GM19240 (cell line): ENCODE data around the gene STYXL1.
A peak's percentile ranks its signal among the peaks of the same experiment; 100 is the strongest.
"Not testable (repeated sequence)": the region's sequence is repeated elsewhere in the genome, so short reads cannot be mapped to it uniquely, and the experiment has no call there.

Experiments
- DNase-seq: peaks from one replicate; pipeline ENCODE4 v3.0.0; 2011; ENCODE audit warnings: low spot score; ENCODE audit not compliant: insufficient read length

STYXL1 gene

GRCh38 chr7:76047811-76048667 is at the start of gene STYXL1, which contains the start of gene MDH2:
STYXL1 (minus strand) TSS chr7:76048000; CDS start chr7:76030523, 17,477 bp downstream.
MDH2 (plus strand) TSS chr7:76048106; CDS start chr7:76048161, 55 bp downstream.
- peak; percentile 93 for DNase-seq

- no peak for DNase-seq
Observed at GRCh38 chr7:76095908-76096307, 48.1 kb upstream of the STYXL1 start.

DNA sequence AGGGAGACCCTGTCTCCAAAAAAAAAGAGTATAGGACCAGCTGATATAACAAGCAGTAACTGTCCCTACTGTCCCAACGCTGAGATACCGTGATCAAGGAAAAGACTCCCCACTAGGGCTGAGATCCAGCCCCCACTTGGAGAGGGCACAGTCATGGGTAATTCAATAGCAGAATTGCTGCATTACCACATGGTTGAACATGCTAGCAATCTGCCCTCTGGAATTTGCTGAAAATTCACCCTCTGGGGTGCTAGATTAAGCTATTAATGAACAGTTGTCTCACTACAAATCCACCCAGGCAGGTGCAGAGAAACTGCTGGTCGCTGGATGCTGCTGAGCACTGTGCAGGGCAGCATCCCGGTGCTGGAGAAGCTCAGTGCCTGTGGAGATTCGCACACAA is 46.5 kb upstream of the STYXL1 start:
- not testable (repeated sequence) for DNase-seq

DNA sequence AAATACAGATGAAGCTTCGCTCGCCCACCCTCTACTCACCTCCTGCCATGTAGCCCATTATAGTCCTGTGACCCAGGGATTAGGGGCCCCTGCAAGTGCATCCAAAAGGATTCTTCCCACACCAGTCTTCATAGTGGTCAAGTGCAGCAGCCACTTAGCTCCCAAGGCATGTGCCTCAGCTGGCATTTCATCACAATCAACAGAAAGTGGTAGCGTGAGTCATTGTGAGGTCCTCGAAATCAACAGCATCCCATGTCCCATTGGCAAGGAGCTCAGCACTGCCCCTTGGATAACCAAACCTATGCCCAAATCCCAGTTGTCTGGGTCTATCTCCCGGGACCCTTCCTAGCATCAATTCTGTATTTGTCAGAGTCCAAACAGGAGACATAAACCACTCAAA is 45.7 kb upstream of the STYXL1 start:
- not testable (repeated sequence) for DNase-seq

DNA sequence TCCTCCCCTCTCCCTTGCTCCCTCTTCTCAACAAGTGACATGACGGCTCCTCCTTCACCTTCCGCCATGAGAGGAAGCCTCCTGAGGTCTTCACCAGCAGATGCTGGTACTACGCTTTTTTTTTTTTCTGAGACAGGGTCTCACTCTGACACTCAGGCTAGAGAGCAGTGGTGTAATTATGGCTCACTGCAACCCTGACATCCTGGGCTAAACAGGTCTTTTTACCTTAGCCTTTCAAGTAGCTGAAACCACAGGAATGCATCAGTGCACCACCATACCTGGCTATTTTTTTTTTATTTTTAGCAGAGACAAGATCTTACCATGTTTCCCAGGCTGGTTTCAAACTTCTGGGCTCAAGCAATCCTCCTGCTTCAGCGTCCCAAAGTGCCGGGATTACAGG is 43.7 kb upstream of the STYXL1 start:
- DNase-seq, result no peak

DNA sequence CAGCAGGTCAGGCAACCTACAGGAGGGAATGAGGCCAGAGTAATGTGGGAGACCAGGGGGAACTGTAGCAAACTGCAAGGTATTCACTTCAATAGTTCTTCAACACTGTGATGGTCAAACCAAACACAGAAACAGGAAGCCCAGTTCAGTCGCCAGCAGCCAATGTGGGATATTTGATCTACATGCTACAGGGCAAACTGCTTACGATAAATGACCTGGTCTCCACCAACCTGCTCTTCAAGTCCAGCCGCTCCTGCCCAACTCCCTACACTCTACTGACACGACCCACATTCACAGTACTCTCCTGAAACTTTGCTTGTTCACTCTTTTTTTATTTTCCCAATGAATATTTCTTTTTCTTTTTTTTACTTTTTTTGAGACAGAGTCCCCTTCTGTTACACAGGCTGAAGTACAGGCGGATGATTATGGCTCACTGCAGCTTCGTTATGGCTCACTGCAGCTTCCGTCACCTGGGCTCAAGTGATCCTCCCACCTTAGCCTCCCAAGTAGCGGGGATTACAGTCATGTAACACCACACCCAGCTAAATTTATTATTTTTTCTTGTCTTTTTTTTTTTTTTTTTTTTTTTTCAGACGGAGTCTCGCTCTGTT is 42.2 kb upstream of the STYXL1 start:
- DNase-seq, result no peak

DNA sequence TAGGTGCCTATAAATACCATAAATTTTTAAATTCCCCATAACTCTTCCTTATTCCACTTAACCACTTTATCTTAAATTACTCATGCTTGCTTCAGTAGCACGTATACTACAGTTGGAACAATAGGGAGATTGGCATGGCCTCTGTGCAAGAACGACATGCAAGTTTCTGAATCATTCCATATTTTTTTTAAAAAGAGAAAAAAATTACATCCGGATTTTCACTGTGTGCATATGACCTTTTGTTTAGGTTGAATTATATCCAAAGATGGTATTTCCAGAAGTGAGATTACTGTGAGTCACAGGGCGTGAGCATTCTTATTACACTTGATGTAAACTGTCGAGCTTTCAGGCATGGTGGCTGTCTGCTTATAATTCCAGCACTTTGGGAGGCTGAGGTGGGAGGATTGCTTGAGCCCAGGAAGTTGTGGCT is 39.6 kb upstream of the STYXL1 start:
- not testable (repeated sequence) for DNase-seq

GRCh38 chr7:76086070-76086469 is 38.3 kb upstream of the STYXL1 start:
- DNase-seq, result no peak

DNA sequence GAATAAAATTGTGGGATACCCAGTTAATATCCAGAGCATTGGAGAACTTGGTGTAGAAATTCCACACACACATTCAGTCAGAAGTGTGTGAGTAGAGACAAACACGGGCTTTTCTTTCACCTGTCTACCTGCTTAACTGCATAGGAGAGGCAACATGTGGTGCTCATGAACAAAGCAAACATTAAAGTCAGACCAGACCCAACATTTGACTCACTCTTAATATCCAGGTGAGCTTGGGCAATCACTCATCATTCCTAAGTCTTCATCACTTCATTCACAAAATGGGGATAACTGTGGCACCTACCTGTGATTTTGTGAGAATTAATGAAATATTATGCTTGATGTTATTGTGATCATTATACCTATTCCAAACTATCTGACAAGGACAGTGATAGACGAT is 36.3 kb upstream of the STYXL1 start:
- not testable (repeated sequence) for DNase-seq

GRCh38 chr7:76080204-76080603 is 32.4 kb upstream of the STYXL1 start:
- DNase-seq, result no peak

DNA sequence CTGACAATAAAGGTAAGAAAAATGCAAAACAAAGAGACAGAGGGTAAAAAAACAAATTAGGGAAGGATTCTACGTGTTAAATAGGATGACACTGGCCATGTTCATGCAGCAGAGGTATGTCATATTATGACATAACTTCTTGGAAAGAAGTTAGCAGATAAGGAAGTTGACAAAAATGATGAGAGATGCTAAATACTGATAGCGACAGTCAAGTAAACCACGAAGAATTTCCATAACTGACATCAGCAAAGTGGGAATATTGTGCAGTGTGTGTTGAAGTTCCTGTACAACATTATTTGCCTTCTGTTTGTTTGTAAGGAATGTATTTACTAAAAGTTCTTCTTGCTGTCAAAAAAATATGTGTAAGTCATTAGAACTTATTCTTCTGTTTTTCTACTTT is 29.6 kb upstream of the STYXL1 start:
- no peak for DNase-seq

GRCh38 chr7:76076995-76077394 is 29.2 kb upstream of the STYXL1 start:
- no peak for DNase-seq

- no peak for DNase-seq
Observed at GRCh38 chr7:76074972-76075370, 27.2 kb upstream of the STYXL1 start.

DNA sequence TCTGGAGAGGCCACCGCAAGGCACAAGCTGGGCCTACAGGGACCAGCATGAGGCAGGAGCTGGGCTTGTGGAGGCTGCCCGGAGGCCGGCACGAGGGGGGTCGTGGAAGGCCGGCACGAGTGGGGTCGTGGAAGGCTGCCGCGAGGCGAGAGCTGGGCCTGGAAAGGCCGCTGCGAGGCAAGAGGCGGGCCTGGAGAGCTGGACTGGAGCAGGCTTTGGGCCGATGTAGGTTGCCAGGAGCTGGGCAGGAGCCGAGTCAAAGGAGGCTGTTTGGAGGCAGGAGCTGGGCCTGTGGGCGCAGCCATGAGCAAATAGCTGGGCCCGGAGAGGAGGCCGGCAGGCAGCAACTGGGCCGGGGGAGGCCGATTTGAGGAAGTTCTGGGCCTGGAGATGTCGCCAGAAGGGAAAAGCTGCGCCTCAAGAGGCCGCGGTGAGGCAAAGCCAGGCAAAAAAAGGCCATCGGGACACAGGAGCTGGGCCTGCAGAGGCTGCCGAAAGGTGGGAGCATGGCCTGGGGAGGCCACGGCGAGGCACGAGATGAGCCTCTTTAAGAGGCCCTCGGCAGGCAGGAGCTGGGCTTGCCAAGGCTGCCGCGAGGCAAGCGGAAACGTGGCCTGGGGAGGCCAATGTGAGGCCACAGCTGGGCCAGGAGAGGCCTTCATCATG is 26.6 kb upstream of the STYXL1 start:
- DNase-seq, result no peak

DNA sequence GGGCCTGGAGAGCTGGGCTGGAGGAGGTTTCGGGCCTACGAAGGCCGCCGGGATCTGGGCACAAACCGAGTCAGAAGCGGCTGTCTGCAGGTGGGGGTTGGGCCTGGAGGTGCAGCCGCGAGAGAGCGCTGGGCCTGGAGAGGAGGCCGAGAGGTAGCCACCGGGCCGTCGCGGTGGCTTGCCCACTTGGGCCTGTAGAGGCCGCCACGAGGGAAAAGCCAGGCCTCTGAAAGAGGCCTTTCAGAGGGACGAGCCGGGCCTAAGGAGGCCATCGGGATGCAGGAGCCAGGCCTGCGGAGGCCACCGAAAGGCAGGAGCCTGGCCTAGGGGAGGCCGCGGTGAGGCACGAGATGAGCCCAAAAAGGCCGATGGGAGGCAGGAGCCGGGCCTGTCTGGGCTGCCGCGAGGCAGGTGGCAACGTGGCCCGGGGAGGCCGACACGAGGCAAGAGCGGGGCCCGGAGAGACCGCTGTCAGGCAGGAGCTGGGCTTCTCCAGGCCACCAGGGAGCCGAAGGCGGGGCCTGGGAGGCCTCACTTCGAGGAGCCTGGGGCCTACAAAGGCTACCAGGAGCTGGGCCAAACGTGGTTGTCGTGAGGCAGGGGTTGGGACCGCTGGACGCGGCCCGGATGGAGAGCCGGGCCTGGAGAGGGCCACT is 25.7 kb upstream of the STYXL1 start:
- DNase-seq, result no peak

GRCh38 chr7:76072243-76073148 is 24.7 kb upstream of the STYXL1 start:
- no peak for DNase-seq

- no peak for DNase-seq
Observed at GRCh38 chr7:76071316-76072242, 23.8 kb upstream of the STYXL1 start.

DNA sequence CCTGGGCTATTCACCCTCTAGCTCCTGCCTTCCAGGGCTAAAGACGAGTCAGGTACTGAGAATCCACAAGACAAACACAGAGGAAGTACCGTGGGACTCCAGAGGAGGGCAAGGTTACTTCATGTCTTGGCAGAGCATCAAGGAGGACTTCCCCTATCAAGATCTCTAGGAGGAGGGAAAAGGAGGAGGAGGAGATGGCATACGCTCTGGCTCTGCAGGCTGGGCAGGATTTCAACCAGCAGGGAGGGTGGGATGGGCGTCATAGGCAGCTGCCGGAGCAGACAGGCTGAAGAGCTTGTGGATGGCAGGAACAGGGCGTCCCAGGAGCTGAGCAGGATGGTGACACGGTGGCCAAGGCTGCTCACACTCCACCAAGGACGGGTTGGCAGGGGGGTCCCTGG is 21.4 kb upstream of the STYXL1 start:
- DNase-seq, result no peak

DNA sequence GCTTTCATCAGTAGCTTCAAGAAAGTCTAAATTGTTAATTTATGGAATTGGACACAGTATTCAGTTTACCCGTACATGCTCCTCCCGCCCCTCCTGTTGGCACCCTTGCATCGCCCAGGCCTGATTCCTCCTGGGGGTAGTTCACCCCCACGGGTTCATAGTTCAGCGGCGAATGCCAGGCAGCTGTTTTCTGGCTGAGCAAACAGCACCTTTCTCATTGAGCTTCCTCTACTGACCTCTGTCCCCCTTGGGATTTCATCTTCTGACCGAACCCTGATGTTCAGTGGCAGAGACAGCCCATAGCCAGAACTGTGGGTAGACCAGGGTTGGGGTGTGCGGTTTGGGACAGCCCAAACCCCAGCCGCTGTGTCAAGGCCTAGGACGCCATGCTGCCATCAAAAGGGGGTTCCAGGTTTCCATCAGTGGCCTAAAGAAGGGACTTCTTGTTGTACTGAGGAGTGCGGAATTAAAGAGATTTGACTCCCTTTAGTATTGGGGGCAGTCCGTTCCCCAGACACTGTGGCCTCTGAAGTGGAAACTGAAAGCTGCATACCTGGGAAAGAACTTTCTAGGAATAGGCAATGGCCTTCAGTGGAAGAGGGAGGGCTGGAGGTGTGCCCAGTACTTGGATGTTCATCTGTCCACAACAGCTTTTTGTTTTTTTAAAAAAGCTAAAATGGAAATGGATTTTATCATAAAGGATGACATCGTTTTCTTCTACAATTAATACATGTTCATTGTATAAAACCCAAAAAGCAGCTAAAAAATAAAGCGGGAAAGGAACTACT is 19.1 kb upstream of the STYXL1 start:
- DNase-seq, result no peak
